ENCODE measurements around the gene FAU. TPM values are rescaled to one million over a fixed set of nuclear protein-coding genes. Genes with fewer than 3 reads are reported as not detected.

The FAU gene
- total and polyA plus RNA-seq, 10 of the 15 experiments (the other 5 are each of a cell fraction or from before 2014, with no cell fraction given): 332 to 1,347 (median 990) TPM

DNA sequence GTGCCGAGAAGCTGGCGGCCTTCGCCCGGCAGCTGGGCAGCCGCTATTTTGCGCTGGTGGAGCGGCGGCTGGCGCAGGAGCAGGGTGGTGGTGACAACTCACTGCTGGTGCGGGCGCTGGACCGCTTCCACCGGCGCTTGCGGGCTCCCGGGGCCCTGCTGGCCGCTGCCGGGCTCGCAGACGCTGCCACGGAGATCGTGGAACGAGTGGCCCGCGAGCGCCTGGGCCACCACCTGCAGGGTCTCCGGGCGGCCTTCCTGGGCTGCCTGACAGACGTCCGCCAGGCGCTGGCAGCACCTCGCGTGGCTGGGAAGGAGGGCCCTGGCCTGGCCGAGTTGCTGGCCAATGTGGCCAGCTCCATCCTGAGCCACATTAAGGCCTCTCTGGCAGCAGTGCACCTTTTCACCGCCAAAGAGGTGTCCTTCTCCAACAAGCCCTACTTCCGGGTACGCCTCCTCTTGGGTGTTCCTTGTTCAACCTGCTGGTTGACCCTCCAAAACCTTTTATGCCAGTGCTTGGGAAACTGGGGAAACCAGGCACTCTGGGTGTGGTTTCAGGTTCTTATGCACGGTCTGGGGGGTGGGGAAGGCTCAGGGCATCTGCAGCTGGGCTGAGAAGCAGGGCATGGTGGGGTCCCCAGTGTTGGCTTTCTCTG, 13.3 kb downstream of the FAU start (continued):
- TF ChIP-seq STAT1 (conservative IDR thresholded peaks at IDR 0.05): no peak
- TF ChIP-seq ZSCAN29 (IDR thresholded peaks at IDR 0.05): no peak
- TF ChIP-seq, protein P1, sequence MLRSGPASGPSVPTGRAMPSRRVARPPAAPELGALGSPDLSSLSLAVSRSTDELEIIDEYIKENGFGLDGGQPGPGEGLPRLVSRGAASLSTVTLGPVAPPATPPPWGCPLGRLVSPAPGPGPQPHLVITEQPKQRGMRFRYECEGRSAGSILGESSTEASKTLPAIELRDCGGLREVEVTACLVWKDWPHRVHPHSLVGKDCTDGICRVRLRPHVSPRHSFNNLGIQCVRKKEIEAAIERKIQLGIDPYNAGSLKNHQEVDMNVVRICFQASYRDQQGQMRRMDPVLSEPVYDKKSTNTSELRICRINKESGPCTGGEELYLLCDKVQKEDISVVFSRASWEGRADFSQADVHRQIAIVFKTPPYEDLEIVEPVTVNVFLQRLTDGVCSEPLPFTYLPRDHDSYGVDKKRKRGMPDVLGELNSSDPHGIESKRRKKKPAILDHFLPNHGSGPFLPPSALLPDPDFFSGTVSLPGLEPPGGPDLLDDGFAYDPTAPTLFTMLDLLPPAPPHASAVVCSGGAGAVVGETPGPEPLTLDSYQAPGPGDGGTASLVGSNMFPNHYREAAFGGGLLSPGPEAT (IDR thresholded peaks at IDR 0.05; ENCODE audit: low read depth): no peak
- TF ChIP-seq HDAC2 (IDR thresholded peaks at IDR 0.05): no peak
- TF ChIP-seq BMI1 (IDR thresholded peaks at IDR 0.05; ENCODE audit: borderline replicate concordance): no peak
- no peak for TF ChIP-seq JUND (IDR thresholded peaks at IDR 0.05; ENCODE audit: low read depth, low read length)
- no peak for TF ChIP-seq ATF2 (IDR thresholded peaks at IDR 0.05; ENCODE audit: low read length)

DNA sequence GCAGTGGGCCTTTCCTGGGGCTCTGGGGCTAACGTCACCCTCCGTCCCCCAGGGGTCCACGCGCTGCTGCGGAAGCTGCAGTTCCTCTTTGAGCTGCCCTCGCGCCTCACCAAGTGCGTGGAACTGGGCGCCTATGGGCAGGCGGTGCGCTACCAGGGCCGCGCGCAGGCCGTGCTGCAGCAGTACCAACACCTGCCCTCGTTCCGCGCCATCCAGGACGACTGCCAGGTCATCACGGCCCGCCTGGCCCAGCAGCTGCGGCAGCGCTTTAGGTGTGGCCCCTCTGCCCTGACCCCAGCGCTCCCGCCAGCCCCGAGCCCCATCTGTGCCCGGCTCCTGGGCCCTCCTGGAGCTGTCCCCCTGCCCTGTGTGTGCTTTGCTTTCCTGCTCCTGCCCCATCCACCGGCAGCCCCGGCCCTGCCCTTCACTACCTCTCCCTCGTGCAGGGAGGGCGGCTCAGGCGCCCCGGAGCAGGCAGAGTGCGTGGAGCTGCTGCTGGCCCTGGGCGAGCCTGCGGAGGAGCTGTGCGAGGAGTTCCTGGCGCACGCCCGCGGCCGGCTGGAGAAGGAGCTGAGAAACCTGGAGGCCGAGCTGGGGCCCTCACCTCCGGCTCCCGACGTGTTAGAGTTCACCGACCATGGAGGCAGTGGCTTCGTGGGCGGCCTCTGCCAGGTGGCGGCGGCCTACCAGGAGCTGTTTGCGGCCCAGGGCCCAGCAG, 14.0 kb downstream of the FAU start:
- CTCF ChIA-PET: interaction anchor here (0.6 to 6.3 kb wide), 3 partner anchors 67 to 72 kb away, joined by 3 to 93 read pairs (median 5); partner anchors contain the start of genes CAPN1 and SAC3D1
- H3K4me2 ChIP-seq (ENCODE audit: control insufficient read depth, insufficient read depth): no peak overlapping the region
- no peaks in the 10 kb centered on the region for H3K27me3 ChIP-seq (replicated peaks in 1 of 2; ENCODE audit: control insufficient read depth in 2 of 2, insufficient read depth in 2 of 2, low read length in 1 of 2)
- no TSS peak for BruUV-seq (replicated peaks)
- H3K9ac ChIP-seq (ENCODE audit: control insufficient read depth, insufficient read depth, low read length): no peak overlapping the region
- RAD21 ChIA-PET (ENCODE audit: unreplicated experiment): no interaction called here
- no peak for ATAC-seq
- in situ Hi-C loops (cut with MboI) (no loop called here), intact Hi-C loops (cut with micrococcal nuclease; ENCODE audit: unreplicated experiment) (no loop called here)
- H2AFZ ChIP-seq (ENCODE audit: control insufficient read depth, low read depth, low read length): no peak overlapping the region
- WGBS (ENCODE audit: insufficient coverage, insufficient replicate concordance, low lambda C conversion rate, missing lambda C conversion rate): 95% methylated on average over 38 of the region's 52 CpGs
- H3K4me3 ChIP-seq: no peak overlapping the region
- no peaks in the 10 kb centered on the region for H4K20me1 ChIP-seq (ENCODE audit: control insufficient read depth, insufficient read depth)
- no peak for DNase-seq (ENCODE audit: low read depth, low spot score)
- peaks cover 9% of the 10 kb centered on the region for H3K4me1 ChIP-seq (ENCODE audit: control insufficient read depth, insufficient read depth, low read length)
- no peak for FAIRE-seq
- SMC1A ChIA-PET (ENCODE audit: uncharacterized antibody, unreplicated experiment): interaction anchor here (0.6 kb wide), 1 partner anchor 617 kb away, joined by 3 read pairs; no protein-coding TSS in a partner anchor
- POLR2A ChIA-PET: interaction anchor here (1.3 kb wide), 1 partner anchor 73 kb away, joined by 3 read pairs; no protein-coding TSS in a partner anchor
- no peaks in the 10 kb centered on the region for H3K9me3 ChIP-seq (replicated peaks; ENCODE audit: control insufficient read depth, insufficient read depth, low read length)
- 0 out of 2 replicates have a peak, but pooled peaks cover 1% of the 10 kb centered on the region for H3K79me2 ChIP-seq (ENCODE audit: control insufficient read depth, insufficient read depth, low read length)
- H3K36me3 ChIP-seq (ENCODE audit: control insufficient read depth in 2 of 2, insufficient read depth in 2 of 2, low read length in 1 of 2): peaks cover 8 to 16% of the 10 kb centered on the region in 2 experiments
- H3K27ac ChIP-seq (ENCODE audit: control insufficient read depth, insufficient read depth): no peak overlapping the region
- TF ChIP-seq CREM (IDR thresholded peaks at IDR 0.05; ENCODE audit: low read depth) (no peak), RCOR1 (conservative IDR thresholded peaks at IDR 0.05; ENCODE audit: low read depth, low read length) (no peak), RFX5 (IDR thresholded peaks at IDR 0.05; ENCODE audit: low read depth, low read length) (no peak), NRF1 (conservative IDR thresholded peaks at IDR 0.05; ENCODE audit: low read depth, low read length) (no peak), TARDBP (IDR thresholded peaks at IDR 0.05; ENCODE audit: borderline replicate concordance) (no peak), HDAC2 (IDR thresholded peaks at IDR 0.05) (no peak), BHLHE40 (IDR thresholded peaks at IDR 0.05; ENCODE audit: borderline replicate concordance in 1 of 2, low read depth in 2 of 2, low read length in 1 of 2) (no peak), CHD4 (IDR thresholded peaks at IDR 0.05) (no peak), NR2F1 (conservative IDR thresholded peaks at IDR 0.05) (no peak), DPF2 (IDR thresholded peaks at IDR 0.05) (no peak)
- TF ChIP-seq, protein P2, sequence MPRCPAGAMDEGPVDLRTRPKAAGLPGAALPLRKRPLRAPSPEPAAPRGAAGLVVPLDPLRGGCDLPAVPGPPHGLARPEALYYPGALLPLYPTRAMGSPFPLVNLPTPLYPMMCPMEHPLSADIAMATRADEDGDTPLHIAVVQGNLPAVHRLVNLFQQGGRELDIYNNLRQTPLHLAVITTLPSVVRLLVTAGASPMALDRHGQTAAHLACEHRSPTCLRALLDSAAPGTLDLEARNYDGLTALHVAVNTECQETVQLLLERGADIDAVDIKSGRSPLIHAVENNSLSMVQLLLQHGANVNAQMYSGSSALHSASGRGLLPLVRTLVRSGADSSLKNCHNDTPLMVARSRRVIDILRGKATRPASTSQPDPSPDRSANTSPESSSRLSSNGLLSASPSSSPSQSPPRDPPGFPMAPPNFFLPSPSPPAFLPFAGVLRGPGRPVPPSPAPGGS (IDR thresholded peaks at IDR 0.05; ENCODE audit: borderline replicate concordance, insufficient read depth, low read depth, low read length, poor library complexity, severe bottlenecking): no peak

Data from GM12878 (cell line).